ENCODE results near the gene PEX13. TPM values are rescaled to one million over a fixed set of nuclear protein-coding genes. Genes with fewer than 3 reads are reported as not detected.
A peak's percentile ranks its signal among the peaks of the same experiment; 100 is the strongest.

Gene PEX13
- 21.0 and 25.0 TPM in 2 replicates for total RNA-seq
- polyA plus RNA-seq: 15.7 and 18.0 TPM in 2 replicates
- polyA plus RNA-seq (2011; cell fraction: cytosol; rRNA removed): 12.0 and 14.7 TPM in 2 replicates
- 10.7 and 11.1 TPM in 2 replicates for polyA plus RNA-seq (2011; cell fraction: nucleus; rRNA removed)
- 13.6 and 16.0 TPM in 2 replicates for polyA plus RNA-seq (2012)
- polyA minus RNA-seq: 56.7 and 58.5 TPM in 2 replicates
- polyA minus RNA-seq (2011; cell fraction: cytosol; rRNA and poly(A)+ RNA removed): 10.1 TPM
- 20.0 and 31.4 TPM in 2 replicates for polyA minus RNA-seq (2011; cell fraction: nucleus; rRNA and poly(A)+ RNA removed)
- percentile 84 among the genes with signal in this experiment for Bru-seq, nascent RNA
- BruChase-seq, experiment 1, labeled RNA remaining after a 6-hour chase: percentile 82 among the genes with signal in this experiment
- percentile 88 among the genes with signal in this experiment for BruChase-seq, experiment 2, labeled RNA remaining after a 2-hour chase
- long read RNA-seq, full-length matches to known transcripts: 48 of 56 reads
- long read RNA-seq, partial matches to known transcripts: 2 of 56 reads
- long read RNA-seq, other reads (novel, unspliced or antisense): 6 of 56 reads

GRCh38 chr2:61017556-61018317, at the start of gene PEX13, which contains the start of gene PUS10:
TSS of gene PEX13 (plus strand) at chr2:61017720. CDS start at chr2:61017760, 40 bp downstream.
TSS of gene PUS10 (minus strand) at chr2:61018255. CDS start at chr2:61011890, 6,365 bp downstream.
- H3K4me1 ChIP-seq (ENCODE audit: control insufficient read depth, extremely low read depth, insufficient read depth, low read length): peaks cover 19% of the 10 kb centered on the region
- DNase-seq (ENCODE audit: low read depth, low spot score): peak; percentile 89
- dilution Hi-C loops (cut with MboI; ENCODE audit: extremely low pct_ligation_motif_present, low sequenced_read_pairs): no loop called here

More at GRCh38 chr2:61017556-61018317, at the start of gene PEX13, which contains the start of gene PUS10:
- Histone ChIP-seq H3K79me2 (ENCODE audit: control insufficient read depth, insufficient read depth, low read length) (peaks cover 51% of the 10 kb centered on the region), H3K9me1 (replicated peaks; ENCODE audit: control insufficient read depth, extremely low read depth, insufficient read depth, low read length) (no peaks in the 10 kb centered on the region), H3K9ac (replicated peaks; ENCODE audit: extremely low read depth, insufficient read depth, low read length) (peak within 1 kb of the TSS; percentile 69), H3K9me3 (replicated peaks; ENCODE audit: control insufficient read depth, insufficient read depth, low read length) (no peaks in the 10 kb centered on the region), H3K4me2 (ENCODE audit: insufficient read depth, low read length) (peak within 1 kb of the TSS; percentile 93), H2AFZ (ENCODE audit: low read depth, low read length) (peak within 1 kb of the TSS; percentile 97), H4K20me1 (replicated peaks; ENCODE audit: control insufficient read depth, extremely low read depth, insufficient read depth, low read length) (no peaks in the 10 kb centered on the region), H3K27me3 (ENCODE audit: control insufficient read depth in 2 of 2, insufficient read depth in 2 of 2, low read length in 2 of 2) (no peaks in the 10 kb centered on the region), H3K4me3 (replicated peaks in 1 of 3; ENCODE audit: insufficient read depth in 1 of 3, low read depth in 1 of 3, low read length in 3 of 3) (peak within 1 kb of the TSS; percentile 73 to 98 (median 94)), H3K36me3 (ENCODE audit: control insufficient read depth in 2 of 2, extremely low read depth in 1 of 2, insufficient read depth in 2 of 2, low read length in 2 of 2) (no peaks in the 10 kb centered on the region), H3K27ac (ENCODE audit: insufficient read depth, low read depth, low read length) (peak within 1 kb of the TSS; percentile 67)
- BruUV-seq (replicated peaks): no TSS peak
- TF ChIP-seq POLR2AphosphoS5 (IDR thresholded peaks at IDR 0.05; ENCODE audit: insufficient read depth, low read depth, low read length) (peak; percentile 29), CTCF (IDR thresholded peaks at IDR 0.05; ENCODE audit: extremely low read depth in 1 of 2, insufficient read depth in 1 of 2, low read depth in 1 of 2, low read length in 2 of 2) (no peak), MAX (IDR thresholded peaks at IDR 0.05; ENCODE audit: insufficient read depth, insufficient read length) (no peak)
- intact Hi-C loops (cut with micrococcal nuclease): loop anchor here (1.0 to 5.0 kb wide), 3 partner anchors 48 to 160 kb away; partner anchors contain the start of genes REL and SANBR
- POLR2A ChIA-PET: no interaction called here
- CTCF ChIA-PET: no interaction called here
- no peak for FAIRE-seq
